ENCODE data around the gene TLK2.

TLK2 gene

DNA sequence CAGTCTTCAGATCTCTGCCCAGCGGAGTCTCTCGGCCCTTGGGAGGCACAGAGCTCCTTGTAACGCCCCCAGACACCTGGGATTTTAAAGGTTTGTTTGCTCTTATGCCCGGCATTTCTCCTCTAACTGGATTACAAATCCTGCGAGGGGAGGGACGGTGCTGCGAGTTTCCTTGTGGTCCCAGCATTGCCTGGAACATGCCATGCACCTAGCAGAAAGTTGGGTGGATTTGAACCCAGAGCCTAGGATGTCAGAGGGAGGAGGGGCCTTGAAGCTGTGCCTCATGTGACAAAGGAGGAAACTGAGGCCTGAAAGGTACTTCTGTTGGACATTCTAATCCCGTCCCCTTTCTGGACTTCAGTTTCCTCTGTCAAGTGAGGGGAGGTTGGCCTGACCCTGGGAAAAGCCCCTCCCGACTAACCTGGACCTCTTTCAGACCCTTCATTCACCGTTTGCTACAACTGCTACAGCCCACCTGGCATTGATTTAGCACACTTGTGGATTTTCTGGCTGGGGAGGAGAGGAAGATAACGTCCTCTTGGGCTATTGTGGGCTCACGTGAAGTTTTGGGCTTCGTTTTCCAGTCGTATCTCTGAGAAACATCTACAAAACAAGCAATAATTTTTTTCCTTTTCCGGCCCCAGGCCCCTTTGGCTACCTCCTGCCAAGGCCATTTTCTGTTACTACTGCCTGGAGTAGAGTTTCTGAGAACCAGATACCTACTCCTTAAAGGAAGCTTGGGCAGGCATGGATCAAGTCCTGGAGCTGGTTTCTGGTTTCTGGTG lies 179.7 kb downstream of the TLK2 start:
- H3K4me3 ChIP-seq (ENCODE audit: low read depth in 1 of 2, low read length in 2 of 2): no peak overlapping the region
- no peak overlapping the region for H3K9ac ChIP-seq (ENCODE audit: low read depth in 1 of 2, low read length in 2 of 2)
- H3K9me3 ChIP-seq (ENCODE audit: control insufficient read depth in 1 of 2, low read length in 2 of 2): peaks cover 0 to 4% of the 10 kb centered on the region in 2 donors
- peaks cover 7 to 12% of the 10 kb centered on the region in 2 donors for H3K27me3 ChIP-seq (ENCODE audit: control insufficient read depth in 1 of 2, insufficient read depth in 2 of 2, low read length in 2 of 2)
- no peaks in the 10 kb centered on the region for H3K36me3 ChIP-seq (ENCODE audit: control insufficient read depth in 1 of 2, insufficient read depth in 2 of 2, low read length in 2 of 2)
- H3K27ac ChIP-seq (ENCODE audit: low read depth, low read length): no peak overlapping the region
- peaks cover 9 to 13% of the 10 kb centered on the region in 2 donors for H3K4me1 ChIP-seq (ENCODE audit: control insufficient read depth in 1 of 2, insufficient read depth in 2 of 2, low read length in 2 of 2)

GRCh38 chr17:62660629-62661118 lies 182.0 kb downstream of the TLK2 start:
- Histone ChIP-seq H3K4me3 (ENCODE audit: low read depth in 1 of 2, low read length in 2 of 2) (no peak overlapping the region), H3K27ac (ENCODE audit: low read depth, low read length) (no peak overlapping the region), H3K36me3 (ENCODE audit: control insufficient read depth in 1 of 2, insufficient read depth in 2 of 2, low read length in 2 of 2) (no peaks in the 10 kb centered on the region), H3K9ac (ENCODE audit: low read depth in 1 of 2, low read length in 2 of 2) (no peak overlapping the region), H3K27me3 (ENCODE audit: control insufficient read depth in 1 of 2, insufficient read depth in 2 of 2, low read length in 2 of 2) (no peaks in the 10 kb centered on the region), H3K9me3 (ENCODE audit: control insufficient read depth in 1 of 2, low read length in 2 of 2) (peaks cover 0 to 4% of the 10 kb centered on the region in 2 donors), H3K4me1 (ENCODE audit: control insufficient read depth in 1 of 2, insufficient read depth in 2 of 2, low read length in 2 of 2) (no peaks in the 10 kb centered on the region)

- no peak overlapping the region for H3K27ac ChIP-seq (ENCODE audit: low read depth, low read length)
- H3K4me1 ChIP-seq (ENCODE audit: control insufficient read depth in 1 of 2, insufficient read depth in 2 of 2, low read length in 2 of 2): no peaks in the 10 kb centered on the region
- H3K36me3 ChIP-seq (ENCODE audit: control insufficient read depth in 1 of 2, insufficient read depth in 2 of 2, low read length in 2 of 2): no peaks in the 10 kb centered on the region
- H3K9ac ChIP-seq (ENCODE audit: low read depth in 1 of 2, low read length in 2 of 2): no peak overlapping the region
- no peak overlapping the region for H3K4me3 ChIP-seq (ENCODE audit: low read depth in 1 of 2, low read length in 2 of 2)
- peaks cover 0 to 4% of the 10 kb centered on the region in 2 donors for H3K9me3 ChIP-seq (ENCODE audit: control insufficient read depth in 1 of 2, low read length in 2 of 2)
- no peaks in the 10 kb centered on the region for H3K27me3 ChIP-seq (ENCODE audit: control insufficient read depth in 1 of 2, insufficient read depth in 2 of 2, low read length in 2 of 2)
Observed at GRCh38 chr17:62661337-62661736, 182.7 kb downstream of the TLK2 start.

DNA sequence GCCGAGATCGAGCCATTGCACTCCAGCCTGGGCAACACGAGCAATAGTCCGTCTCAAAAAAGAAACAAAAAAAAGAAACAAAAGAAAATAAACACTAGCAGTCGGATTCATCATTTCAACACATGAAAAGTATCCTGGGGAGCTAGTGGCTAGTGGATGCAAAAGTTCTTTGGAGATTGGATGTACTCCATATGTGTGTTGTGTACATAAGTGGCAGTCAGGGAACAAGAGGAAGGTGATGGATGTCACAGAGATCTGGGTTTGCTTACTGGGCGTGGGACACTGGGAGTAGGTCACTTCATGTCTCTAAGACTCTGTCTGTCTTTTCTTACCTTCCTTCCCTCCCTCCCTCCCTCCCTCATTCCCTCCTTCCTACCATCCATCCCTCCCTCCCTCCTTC lies 184.2 kb downstream of the TLK2 start:
- no peak overlapping the region for H3K4me3 ChIP-seq (ENCODE audit: low read depth in 1 of 2, low read length in 2 of 2)

More for the DNA sequence above, 184.2 kb downstream of the TLK2 start:
- Histone ChIP-seq H3K36me3 (ENCODE audit: control insufficient read depth in 1 of 2, insufficient read depth in 2 of 2, low read length in 2 of 2) (no peaks in the 10 kb centered on the region), H3K9ac (ENCODE audit: low read depth in 1 of 2, low read length in 2 of 2) (no peak overlapping the region), H3K4me1 (ENCODE audit: control insufficient read depth in 1 of 2, insufficient read depth in 2 of 2, low read length in 2 of 2) (no peaks in the 10 kb centered on the region), H3K27ac (ENCODE audit: low read depth, low read length) (no peak overlapping the region), H3K27me3 (ENCODE audit: control insufficient read depth in 1 of 2, insufficient read depth in 2 of 2, low read length in 2 of 2) (no peaks in the 10 kb centered on the region), H3K9me3 (ENCODE audit: control insufficient read depth in 1 of 2, low read length in 2 of 2) (peaks cover 0 to 4% of the 10 kb centered on the region in 2 donors)
